ENCODE measurements around the gene SLC22A14.
"Not testable (repeated sequence)": the region's sequence is repeated elsewhere in the genome, so short reads cannot be mapped to it uniquely, and the experiment has no call there.

Gene SLC22A14

GRCh38 chr3:38281895-38282686 lies at the start of gene SLC22A14:
SLC22A14 (plus strand) TSS chr3:38282294; CDS start chr3:38306027, 23,733 bp downstream.
- no peak for DNase-seq (ENCODE audit: low spot score)

- no peak for DNase-seq (ENCODE audit: low spot score)
Observed at GRCh38 chr3:38232701-38233100, 49.4 kb upstream of the SLC22A14 start.

- no peak for DNase-seq (ENCODE audit: low spot score)
Observed at GRCh38 chr3:38235466-38235865, 46.6 kb upstream of the SLC22A14 start.

- no peak for DNase-seq (ENCODE audit: low spot score)
Observed at GRCh38 chr3:38238416-38239008, 43.6 kb upstream of the SLC22A14 start.

GRCh38 chr3:38242812-38243211 lies 39.3 kb upstream of the SLC22A14 start:
- not testable (repeated sequence) for DNase-seq (ENCODE audit: low spot score)

- DNase-seq (ENCODE audit: low spot score) = no peak
Observed at GRCh38 chr3:38245930-38246329, 36.2 kb upstream of the SLC22A14 start.

- DNase-seq (ENCODE audit: low spot score) = no peak
Observed at GRCh38 chr3:38247366-38248035, 34.6 kb upstream of the SLC22A14 start.

- no peak for DNase-seq (ENCODE audit: low spot score)
Observed at GRCh38 chr3:38250198-38250597, 31.9 kb upstream of the SLC22A14 start.

GRCh38 chr3:38251197-38251596 lies 30.9 kb upstream of the SLC22A14 start:
- no peak for DNase-seq (ENCODE audit: low spot score)

- DNase-seq (ENCODE audit: low spot score) = no peak
Observed at GRCh38 chr3:38253704-38254103, 28.4 kb upstream of the SLC22A14 start.

- no peak for DNase-seq (ENCODE audit: low spot score)
Observed at GRCh38 chr3:38254872-38255271, 27.2 kb upstream of the SLC22A14 start.

- no peak for DNase-seq (ENCODE audit: low spot score)
Observed at GRCh38 chr3:38255627-38256026, 26.5 kb upstream of the SLC22A14 start.

- DNase-seq (ENCODE audit: low spot score) = peak; percentile 7
Observed at GRCh38 chr3:38257583-38257982, 24.5 kb upstream of the SLC22A14 start.

GRCh38 chr3:38260474-38260873 lies 21.6 kb upstream of the SLC22A14 start:
- DNase-seq (ENCODE audit: low spot score) = no peak

- no peak for DNase-seq (ENCODE audit: low spot score)
Observed at GRCh38 chr3:38264353-38264771, 17.7 kb upstream of the SLC22A14 start.

GRCh38 chr3:38264779-38265178 lies 17.3 kb upstream of the SLC22A14 start:
- DNase-seq (ENCODE audit: low spot score) = no peak

GRCh38 chr3:38265604-38266307 lies 16.3 kb upstream of the SLC22A14 start, which contains the start of gene SLC22A13:
SLC22A13 (plus strand) TSS chr3:38265812; CDS start chr3:38265861, 49 bp downstream.
- DNase-seq (ENCODE audit: low spot score) = no peak

GRCh38 chr3:38266810-38267209 lies 15.3 kb upstream of the SLC22A14 start:
- no peak for DNase-seq (ENCODE audit: low spot score)

- no peak for DNase-seq (ENCODE audit: low spot score)
Observed at GRCh38 chr3:38267662-38268061, 14.4 kb upstream of the SLC22A14 start.

- DNase-seq (ENCODE audit: low spot score) = no peak
Observed at GRCh38 chr3:38268087-38268486, 14.0 kb upstream of the SLC22A14 start.

- DNase-seq (ENCODE audit: low spot score) = no peak
Observed at GRCh38 chr3:38268522-38268921, 13.6 kb upstream of the SLC22A14 start.

GRCh38 chr3:38270606-38271005 lies 11.5 kb upstream of the SLC22A14 start:
- no peak for DNase-seq (ENCODE audit: low spot score)
